Adrenal gland (tissue), 12 donors: ENCODE results near the gene GPC6. TPM values are rescaled to one million over a fixed set of nuclear protein-coding genes. Genes with fewer than 3 reads are reported as not detected.
"Not testable (repeated sequence)": the region's sequence is repeated elsewhere in the genome, so short reads cannot be mapped to it uniquely, and the experiment has no call there.

Source experiments
- DNase-seq, 7 donors: peaks; one replicate each; pipeline ENCODE4 v3.0.0-alpha.2; 2019 to 2020
- H3K27ac ChIP-seq, 5 donors: fragments of 200-600 bp; sonication (generic) in 4 of 5; 1 replicate in 3 of 5; 2 replicates in 2 of 5; pipeline versions ENCODE4 v1.5.1 to v1.8.0; 2016 to 2020; ENCODE audit warnings: mild to moderate bottlenecking in 1 of 5
- H3K27me3 ChIP-seq: fragments of 200-600 bp; 2 replicates; pipeline ENCODE4 v1.8.0; 2021
- H3K36me3 ChIP-seq, 2 donors: fragments of 200-600 bp; replicated peaks in 1 of 2; 1 replicate in 1 of 2; 2 replicates in 1 of 2; pipeline versions ENCODE4 v1.5.1 to v1.8.0; 2018 to 2022
- H3K4me1 ChIP-seq, 2 donors: fragments of 200-600 bp; replicated peaks in 1 of 2; 1 replicate in 1 of 2; 2 replicates in 1 of 2; pipeline versions ENCODE4 v1.5.1 to v1.8.0; 2018 to 2021
- H3K4me3 ChIP-seq, 4 donors: fragments of 200-600 bp; sonication (generic) in 3 of 4; one replicate each; pipeline ENCODE4 v1.5.1; 2016 to 2018
- H3K9me3 ChIP-seq, 3 donors: fragments of 200-600 bp; sonication (generic) in 1 of 3; replicated peaks in 1 of 3; 1 replicate in 2 of 3; 2 replicates in 1 of 3; pipeline versions ENCODE4 v1.5.1 to v1.8.0; 2016 to 2021
- POLR2A ChIP-seq, 2 donors: fragments of 450-650 bp; IDR thresholded peaks; one replicate each; pipeline ENCODE4 v1.6.1; 2017; ENCODE audit warnings: antibody characterized with exemption in 2 of 2, mild to moderate bottlenecking in 2 of 2, moderate library complexity in 1 of 2
- WGBS, 4 donors: extraction: QIAGEN DNeasy Blood & Tissue Kit in 2 of 4; methylation state at CpG; one replicate each; pipeline versions ENCODE4 v1.1.5 to v1.1.7; 2013 to 2017; 5-methylcytosine and 5-hydroxymethylcytosine counted together
- intact Hi-C, 2 donors: fragments of 100-400 bp; cut with DNase I; formaldehyde crosslinking; loops; one replicate each; pipeline versions ENCODE4 v1.14.1 to v1.15.0; 2022 to 2023
- polyA plus RNA-seq, 3 donors: library from polyadenylated mRNA; stranded (reverse); fragments of 200-250 nt in 2 of 3; fragments of 350-450 nt in 1 of 3; fragmentation: Illumina TruSeq in 1 of 3; extraction: RNeasy Lipid Tissue Mini Kit (QIAGEN cat#74804) in 1 of 3; gene quantifications; one replicate each; pipeline ENCODE4 v1.2.3, GENCODE V29; 2013 to 2014
- total RNA-seq, 9 donors: library from RNA; depleted of rRNA in 4 of 9; stranded (reverse); fragments of >200 nt in 4 of 9; fragments of 120-200 nt in 1 of 9; fragmentation: NEBNext Ultra II Directional in 1 of 9; extraction: Animal tissue kit (Norgen Biotek cat#: 25700) in 1 of 9; gene quantifications; one replicate each; pipeline versions ENCODE4 v1.1.0 to v1.2.4, GENCODE V29; 2013 to 2023
- TF ChIP-seq, protein P1 (sequence below), 6 experiments: fragments of 450-650 bp in 4 of 6; fragments of 200-600 bp in 2 of 6; sonication (generic) in 1 of 6; IDR thresholded peaks; 1 replicate in 5 of 6; 2 replicates in 1 of 6; pipeline versions ENCODE4 v1.5.1 to v1.8.0; 2016 to 2021; ENCODE audit warnings: antibody characterized with exemption in 6 of 6, mild to moderate bottlenecking in 2 of 6, moderate library complexity in 1 of 6
- donor health status: healthy with polysubstance abuse.
- donor health status: Bipolar disorder and iron deficiency.
- donor health status: DM: yes; HTN: yes; CAD: no.
- donor health status: DM: no; HTN: no; CAD: no.
- donor health status: DM: no; HTN: no; CAD: no.
- donor health status: DM: yes; HTN: yes; CAD: no.

GPC6 gene
- total and polyA plus RNA-seq, 12 donors: 0.37 to 62.3 (median 2.5) TPM

DNA sequence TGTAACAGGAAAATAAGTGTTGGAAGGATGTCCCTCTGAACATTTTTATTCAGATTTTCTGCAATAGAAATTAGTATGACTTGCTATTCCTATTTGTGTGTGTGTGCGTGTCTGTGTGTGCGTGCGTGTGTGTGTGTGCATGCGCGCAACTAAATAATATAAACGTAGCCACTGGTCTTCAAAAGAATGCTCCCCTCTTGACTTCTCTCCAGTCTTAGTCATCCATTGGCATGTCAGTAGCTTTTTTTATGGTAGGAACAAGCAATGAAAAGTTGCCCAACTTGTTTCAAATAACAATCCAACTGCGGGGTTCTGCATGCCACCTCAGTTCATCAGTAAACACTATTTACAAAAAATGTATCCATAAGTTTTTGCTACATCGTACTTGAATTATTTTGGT is 249.6 kb downstream of the GPC6 start:
- no peaks in the 10 kb centered on the region for H3K27me3 ChIP-seq
- no peak overlapping the region for H3K4me3 ChIP-seq
- intact Hi-C loops: no loop called here
- DNase-seq: no peak
- 89 to 92% (median 90%) methylated on average over 8 of the region's 8 CpGs for WGBS, 4 donors
- no peaks in the 10 kb centered on the region for H3K9me3 ChIP-seq
- H3K36me3 ChIP-seq: no peaks in the 10 kb centered on the region
- H3K27ac ChIP-seq: no peak overlapping the region
- no peaks in the 10 kb centered on the region for H3K4me1 ChIP-seq
- no peak for TF ChIP-seq POLR2A (IDR thresholded peaks at IDR 0.05)
- TF ChIP-seq, protein P1, sequence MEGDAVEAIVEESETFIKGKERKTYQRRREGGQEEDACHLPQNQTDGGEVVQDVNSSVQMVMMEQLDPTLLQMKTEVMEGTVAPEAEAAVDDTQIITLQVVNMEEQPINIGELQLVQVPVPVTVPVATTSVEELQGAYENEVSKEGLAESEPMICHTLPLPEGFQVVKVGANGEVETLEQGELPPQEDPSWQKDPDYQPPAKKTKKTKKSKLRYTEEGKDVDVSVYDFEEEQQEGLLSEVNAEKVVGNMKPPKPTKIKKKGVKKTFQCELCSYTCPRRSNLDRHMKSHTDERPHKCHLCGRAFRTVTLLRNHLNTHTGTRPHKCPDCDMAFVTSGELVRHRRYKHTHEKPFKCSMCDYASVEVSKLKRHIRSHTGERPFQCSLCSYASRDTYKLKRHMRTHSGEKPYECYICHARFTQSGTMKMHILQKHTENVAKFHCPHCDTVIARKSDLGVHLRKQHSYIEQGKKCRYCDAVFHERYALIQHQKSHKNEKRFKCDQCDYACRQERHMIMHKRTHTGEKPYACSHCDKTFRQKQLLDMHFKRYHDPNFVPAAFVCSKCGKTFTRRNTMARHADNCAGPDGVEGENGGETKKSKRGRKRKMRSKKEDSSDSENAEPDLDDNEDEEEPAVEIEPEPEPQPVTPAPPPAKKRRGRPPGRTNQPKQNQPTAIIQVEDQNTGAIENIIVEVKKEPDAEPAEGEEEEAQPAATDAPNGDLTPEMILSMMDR (IDR thresholded peaks at IDR 0.05): no peak

GRCh38 chr13:93477238-93477637 is 250.6 kb downstream of the GPC6 start:
- no peaks in the 10 kb centered on the region for H3K4me1 ChIP-seq
- no peaks in the 10 kb centered on the region for H3K27me3 ChIP-seq
- TF ChIP-seq, protein P1 (IDR thresholded peaks at IDR 0.05): no peak
- no peak for TF ChIP-seq POLR2A (IDR thresholded peaks at IDR 0.05)
- H3K36me3 ChIP-seq: no peaks in the 10 kb centered on the region
- intact Hi-C loops: no loop called here
- no peak overlapping the region for H3K27ac ChIP-seq
- H3K4me3 ChIP-seq: no peak overlapping the region
- H3K9me3 ChIP-seq: no peaks in the 10 kb centered on the region
- DNase-seq: no peak

DNA sequence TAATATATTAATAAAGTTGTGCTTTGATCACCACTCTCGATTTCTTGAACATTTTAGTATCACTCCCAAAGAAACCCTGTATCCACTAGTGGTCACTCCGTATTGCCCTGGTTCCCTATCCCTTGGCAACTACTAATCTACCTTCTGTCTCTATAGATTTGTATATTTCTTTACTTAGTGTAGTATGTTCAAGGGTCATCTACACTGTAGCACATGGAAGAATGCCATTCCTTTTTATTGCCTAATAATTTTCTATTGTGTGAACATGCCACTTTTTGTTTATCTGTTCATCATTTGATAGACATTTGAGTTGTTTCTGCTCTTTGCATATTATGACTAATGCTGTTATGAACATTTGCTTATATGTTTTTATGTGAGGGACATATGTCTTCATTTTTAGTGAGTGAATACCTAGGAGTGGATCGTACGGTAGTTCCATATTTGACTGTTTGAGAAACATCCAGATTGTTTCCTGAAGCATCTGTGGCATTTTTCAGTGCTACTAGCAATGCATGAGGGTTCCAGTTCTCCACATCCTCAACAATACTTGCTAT is 254.0 kb downstream of the GPC6 start:
- H3K27me3 ChIP-seq: no peaks in the 10 kb centered on the region
- no peaks in the 10 kb centered on the region for H3K36me3 ChIP-seq
- no peaks in the 10 kb centered on the region for H3K9me3 ChIP-seq
- intact Hi-C loops: no loop called here
- no peaks in the 10 kb centered on the region for H3K4me1 ChIP-seq
- H3K27ac ChIP-seq: no peak overlapping the region
- 66 to 92% (median 89%) methylated on average over 4 of the region's 4 CpGs for WGBS, 4 donors
- no peak for TF ChIP-seq POLR2A (IDR thresholded peaks at IDR 0.05)
- TF ChIP-seq, protein P1 (IDR thresholded peaks at IDR 0.05): no peak
- no peak for DNase-seq
- H3K4me3 ChIP-seq: no peak overlapping the region

- intact Hi-C loops, H3K4me1 ChIP-seq, H3K4me3 ChIP-seq, H3K9me3 ChIP-seq, H3K27ac ChIP-seq, DNase-seq, H3K27me3 ChIP-seq, H3K36me3 ChIP-seq: not testable (repeated sequence)
- WGBS, 4 donors: 84 to 94% (median 88%) methylated on average over 21 of the region's 21 CpGs
These were observed 269.5 kb downstream of the GPC6 start for GRCh38 chr13:93496117-93496516.

GRCh38 chr13:93496985-93497673 is 270.5 kb downstream of the GPC6 start:
- Histone ChIP-seq H3K4me1 (no peaks in the 10 kb centered on the region), H3K36me3 (no peaks in the 10 kb centered on the region), H3K9me3 (no peaks in the 10 kb centered on the region), H3K27ac (no peak overlapping the region), H3K4me3 (no peak overlapping the region), H3K27me3 (no peaks in the 10 kb centered on the region)
- no peak for TF ChIP-seq POLR2A (IDR thresholded peaks at IDR 0.05)
- TF ChIP-seq, protein P1 (IDR thresholded peaks at IDR 0.05): no peak
- WGBS, 4 donors: 69 to 75% (median 72%) methylated on average over 8 of the region's 8 CpGs
- intact Hi-C loops: no loop called here
- no peak for DNase-seq
